ENCODE measurements around the gene ITGBL1.

DNA sequence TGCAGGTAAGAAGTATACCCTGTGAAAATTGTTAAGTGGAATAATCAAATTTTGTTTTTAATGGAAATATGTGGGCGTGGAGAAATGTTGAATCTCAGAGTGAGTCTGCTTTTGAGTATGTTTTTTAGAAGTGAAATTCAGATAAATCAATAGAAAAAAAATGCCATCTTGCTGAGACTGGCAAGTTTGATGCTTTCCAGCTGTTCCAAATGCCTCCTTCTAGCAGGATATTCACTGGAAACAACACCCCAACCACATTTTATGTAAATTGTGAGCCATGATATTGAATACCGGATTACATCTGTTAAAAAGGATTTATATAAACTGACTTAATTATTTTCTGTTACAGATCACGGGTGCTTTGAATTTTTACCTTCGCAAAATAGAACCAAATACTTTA lies 115.4 kb downstream of the ITGBL1 start:
- TF ChIP-seq, protein P1, sequence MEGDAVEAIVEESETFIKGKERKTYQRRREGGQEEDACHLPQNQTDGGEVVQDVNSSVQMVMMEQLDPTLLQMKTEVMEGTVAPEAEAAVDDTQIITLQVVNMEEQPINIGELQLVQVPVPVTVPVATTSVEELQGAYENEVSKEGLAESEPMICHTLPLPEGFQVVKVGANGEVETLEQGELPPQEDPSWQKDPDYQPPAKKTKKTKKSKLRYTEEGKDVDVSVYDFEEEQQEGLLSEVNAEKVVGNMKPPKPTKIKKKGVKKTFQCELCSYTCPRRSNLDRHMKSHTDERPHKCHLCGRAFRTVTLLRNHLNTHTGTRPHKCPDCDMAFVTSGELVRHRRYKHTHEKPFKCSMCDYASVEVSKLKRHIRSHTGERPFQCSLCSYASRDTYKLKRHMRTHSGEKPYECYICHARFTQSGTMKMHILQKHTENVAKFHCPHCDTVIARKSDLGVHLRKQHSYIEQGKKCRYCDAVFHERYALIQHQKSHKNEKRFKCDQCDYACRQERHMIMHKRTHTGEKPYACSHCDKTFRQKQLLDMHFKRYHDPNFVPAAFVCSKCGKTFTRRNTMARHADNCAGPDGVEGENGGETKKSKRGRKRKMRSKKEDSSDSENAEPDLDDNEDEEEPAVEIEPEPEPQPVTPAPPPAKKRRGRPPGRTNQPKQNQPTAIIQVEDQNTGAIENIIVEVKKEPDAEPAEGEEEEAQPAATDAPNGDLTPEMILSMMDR (IDR thresholded peaks at IDR 0.05): no peak
- no peak for TF ChIP-seq POLR2AphosphoS5 (IDR thresholded peaks at IDR 0.05)
- TF ChIP-seq POLR2A (IDR thresholded peaks at IDR 0.05): no peak
- no peak for TF ChIP-seq EP300 (IDR thresholded peaks at IDR 0.05)

Data from sigmoid colon (tissue), 4 donors.